ENCODE data around the gene WLS. TPM values are rescaled to one million over a fixed set of nuclear protein-coding genes. Genes with fewer than 3 reads are reported as not detected.

Gene WLS
- total RNA-seq, 1 donor from 2014 or later = 113 TPM

DNA sequence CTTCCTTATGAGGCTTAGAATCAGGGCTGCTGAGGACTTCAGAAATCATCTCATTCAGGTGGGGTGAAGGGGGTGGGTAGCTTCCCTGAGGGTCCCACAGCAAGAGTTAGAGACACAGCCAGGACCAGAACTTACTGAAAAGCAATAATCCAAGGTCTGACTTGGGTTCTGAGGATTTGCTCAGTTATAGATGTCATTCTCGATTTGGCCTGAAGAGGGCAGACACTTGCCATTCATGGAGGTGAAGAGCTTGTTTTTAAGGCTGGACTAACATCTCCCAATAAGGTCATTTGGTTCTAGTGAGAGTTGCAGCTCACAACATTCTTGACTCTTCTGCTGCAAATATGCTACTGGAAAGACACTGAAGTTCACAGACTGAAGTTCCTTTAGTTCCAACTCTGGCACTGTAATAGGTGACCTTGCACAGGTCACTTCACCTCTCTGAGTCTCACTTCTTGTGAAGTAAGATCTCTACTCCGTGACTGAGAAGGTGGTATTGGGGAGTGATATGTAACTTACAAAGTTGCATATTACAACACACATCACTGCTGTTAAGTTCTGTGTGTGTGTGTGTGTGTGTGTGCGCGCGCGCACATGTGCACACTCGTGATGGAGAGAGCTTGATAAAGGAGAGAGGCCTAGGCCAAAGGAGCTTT lies 112.1 kb downstream of the WLS start:
- no peaks in the 10 kb centered on the region for H3K9me3 ChIP-seq (replicated peaks)
- H3K36me3 ChIP-seq = peaks cover 11% of the 10 kb centered on the region
- TF ChIP-seq, protein P1, sequence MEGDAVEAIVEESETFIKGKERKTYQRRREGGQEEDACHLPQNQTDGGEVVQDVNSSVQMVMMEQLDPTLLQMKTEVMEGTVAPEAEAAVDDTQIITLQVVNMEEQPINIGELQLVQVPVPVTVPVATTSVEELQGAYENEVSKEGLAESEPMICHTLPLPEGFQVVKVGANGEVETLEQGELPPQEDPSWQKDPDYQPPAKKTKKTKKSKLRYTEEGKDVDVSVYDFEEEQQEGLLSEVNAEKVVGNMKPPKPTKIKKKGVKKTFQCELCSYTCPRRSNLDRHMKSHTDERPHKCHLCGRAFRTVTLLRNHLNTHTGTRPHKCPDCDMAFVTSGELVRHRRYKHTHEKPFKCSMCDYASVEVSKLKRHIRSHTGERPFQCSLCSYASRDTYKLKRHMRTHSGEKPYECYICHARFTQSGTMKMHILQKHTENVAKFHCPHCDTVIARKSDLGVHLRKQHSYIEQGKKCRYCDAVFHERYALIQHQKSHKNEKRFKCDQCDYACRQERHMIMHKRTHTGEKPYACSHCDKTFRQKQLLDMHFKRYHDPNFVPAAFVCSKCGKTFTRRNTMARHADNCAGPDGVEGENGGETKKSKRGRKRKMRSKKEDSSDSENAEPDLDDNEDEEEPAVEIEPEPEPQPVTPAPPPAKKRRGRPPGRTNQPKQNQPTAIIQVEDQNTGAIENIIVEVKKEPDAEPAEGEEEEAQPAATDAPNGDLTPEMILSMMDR (IDR thresholded peaks at IDR 0.05; ENCODE audit: borderline replicate concordance) = peak; percentile 89
- DNase-seq = no peak
- no peak overlapping the region for H3K4me3 ChIP-seq
- intact Hi-C loops (cut with micrococcal nuclease) = loop anchor here (10.0 kb wide), 2 partner anchors 105 to 205 kb away; no protein-coding TSS in a partner anchor
- no peaks in the 10 kb centered on the region for H3K27me3 ChIP-seq (ENCODE audit: low read depth)
- H3K27ac ChIP-seq (replicated peaks) = peak overlapping the region; percentile 6
- H3K4me1 ChIP-seq = peaks cover 22% of the 10 kb centered on the region

GRCh38 chr1:68119445-68119844 lies 112.9 kb downstream of the WLS start:
- DNase-seq = no peak
- no peaks in the 10 kb centered on the region for H3K9me3 ChIP-seq (replicated peaks)
- no peak overlapping the region for H3K27ac ChIP-seq (replicated peaks)
- H3K4me3 ChIP-seq = no peak overlapping the region
- H3K4me1 ChIP-seq = peaks cover 22% of the 10 kb centered on the region
- TF ChIP-seq, protein P1 (IDR thresholded peaks at IDR 0.05; ENCODE audit: borderline replicate concordance) = no peak
- intact Hi-C loops (cut with micrococcal nuclease) = loop anchor here (5.0 to 10.0 kb wide), 2 partner anchors 223 to 355 kb away; no protein-coding TSS in a partner anchor
- H3K27me3 ChIP-seq (ENCODE audit: low read depth) = no peaks in the 10 kb centered on the region
- peaks cover 6% of the 10 kb centered on the region for H3K36me3 ChIP-seq

- no peaks in the 10 kb centered on the region for H3K9me3 ChIP-seq (replicated peaks)
- DNase-seq = no peak
- no peak overlapping the region for H3K27ac ChIP-seq (replicated peaks)
- intact Hi-C loops (cut with micrococcal nuclease) = loop anchor here (5.0 to 10.0 kb wide), 2 partner anchors 225 to 353 kb away; no protein-coding TSS in a partner anchor
- H3K36me3 ChIP-seq = no peaks in the 10 kb centered on the region
- TF ChIP-seq, protein P1 (IDR thresholded peaks at IDR 0.05; ENCODE audit: borderline replicate concordance) = no peak
- peaks cover 40% of the 10 kb centered on the region for H3K4me1 ChIP-seq
- H3K4me3 ChIP-seq = no peak overlapping the region
- no peaks in the 10 kb centered on the region for H3K27me3 ChIP-seq (ENCODE audit: low read depth)
These were observed 114.9 kb downstream of the WLS start for GRCh38 chr1:68117416-68117815.

GRCh38 chr1:68116643-68117235 lies 115.6 kb downstream of the WLS start:
- no peak for DNase-seq
- TF ChIP-seq, protein P1 (IDR thresholded peaks at IDR 0.05; ENCODE audit: borderline replicate concordance) = peak; percentile 87
- Histone ChIP-seq H3K4me1 (peaks cover 46% of the 10 kb centered on the region), H3K36me3 (no peaks in the 10 kb centered on the region), H3K27me3 (ENCODE audit: low read depth) (no peaks in the 10 kb centered on the region), H3K9me3 (replicated peaks) (no peaks in the 10 kb centered on the region), H3K27ac (replicated peaks) (no peak overlapping the region), H3K4me3 (peak overlapping the region; percentile 24)
- intact Hi-C loops (cut with micrococcal nuclease) = loop anchor here (5.0 to 10.0 kb wide), 2 partner anchors 226 to 352 kb away; no protein-coding TSS in a partner anchor

- no peak for DNase-seq
- H3K27me3 ChIP-seq (ENCODE audit: low read depth) = no peaks in the 10 kb centered on the region
- H3K4me1 ChIP-seq = peaks cover 48% of the 10 kb centered on the region
- H3K4me3 ChIP-seq = no peak overlapping the region
- H3K36me3 ChIP-seq = no peaks in the 10 kb centered on the region
- no peaks in the 10 kb centered on the region for H3K9me3 ChIP-seq (replicated peaks)
- no peak overlapping the region for H3K27ac ChIP-seq (replicated peaks)
- intact Hi-C loops (cut with micrococcal nuclease) = loop anchor here (5.0 to 10.0 kb wide), 2 partner anchors 227 to 351 kb away; no protein-coding TSS in a partner anchor
- TF ChIP-seq, protein P1 (IDR thresholded peaks at IDR 0.05; ENCODE audit: borderline replicate concordance) = no peak
These were observed 117.0 kb downstream of the WLS start for GRCh38 chr1:68115308-68115707.

Measured in left ventricle myocardium inferior (tissue), 1 donor.